SJCRH30 (cell line): ENCODE results near the gene GPSM1. TPM values are rescaled to one million over a fixed set of nuclear protein-coding genes. Genes with fewer than 3 reads are reported as not detected.
"Not testable (repeated sequence)": the region's sequence is repeated elsewhere in the genome, so short reads cannot be mapped to it uniquely, and the experiment has no call there.

Experiments
- DNase-seq, 2 experiments: peaks; one replicate each; pipeline ENCODE4 v3.0.0-alpha.2; 2015 to 2020
- H3K27ac ChIP-seq: fragments of 250-450 bp; sonication (Bioruptor Pico); 2 replicates; pipeline ENCODE4 v1.5.1; 2020; ENCODE audit warnings: mild to moderate bottlenecking, moderate library complexity
- H3K27me3 ChIP-seq: fragments of 250-450 bp; sonication (Bioruptor Pico); 2 replicates; pipeline ENCODE4 v1.5.1; 2020; ENCODE audit warnings: mild to moderate bottlenecking, moderate library complexity
- H3K36me3 ChIP-seq: fragments of 250-450 bp; sonication (Bioruptor Pico); 2 replicates; pipeline ENCODE4 v1.5.1; 2020; ENCODE audit warnings: mild to moderate bottlenecking, moderate library complexity
- H3K4me1 ChIP-seq: fragments of 250-450 bp; sonication (Bioruptor Pico); 2 replicates; pipeline ENCODE4 v1.5.1; 2020; ENCODE audit warnings: mild to moderate bottlenecking, moderate library complexity
- H3K4me3 ChIP-seq: fragments of 250-450 bp; sonication (Bioruptor Pico); 2 replicates; pipeline ENCODE4 v1.5.1; 2020; ENCODE audit warnings: mild to moderate bottlenecking, moderate library complexity
- H3K9me3 ChIP-seq: fragments of 250-450 bp; sonication (Bioruptor Pico); replicated peaks from 2 replicates; pipeline ENCODE4 v1.5.1; 2020; ENCODE audit warnings: mild to moderate bottlenecking, moderate library complexity
- total RNA-seq: library from RNA; depleted of rRNA; stranded (reverse); fragments of >200 nt; shearing (Covaris generic); gene quantifications from 2 replicates; pipeline ENCODE4 v1.2.3, GENCODE V29; 2014

The GPSM1 gene
- total RNA-seq, 1 experiment from 2014 or later, result 57.2 TPM

GRCh38 chr9:136343884-136344269 lies 16.5 kb downstream of the GPSM1 start:
- no peak overlapping the region for H3K27ac ChIP-seq
- H3K9me3 ChIP-seq, result no peaks in the 10 kb centered on the region
- no peak overlapping the region for H3K4me3 ChIP-seq
- no peaks in the 10 kb centered on the region for H3K27me3 ChIP-seq
- H3K36me3 ChIP-seq, result peaks cover 13% of the 10 kb centered on the region
- DNase-seq, result no peak
- peaks cover 38% of the 10 kb centered on the region for H3K4me1 ChIP-seq

- Histone ChIP-seq H3K9me3 (no peaks in the 10 kb centered on the region), H3K27me3 (no peaks in the 10 kb centered on the region), H3K36me3 (peaks cover 7% of the 10 kb centered on the region; the same call in 1 of the 2 replicates), H3K4me3 (no peak overlapping the region), H3K4me1 (peaks cover 42% of the 10 kb centered on the region), H3K27ac (no peak overlapping the region)
- DNase-seq, result no peak
Observed at GRCh38 chr9:136344544-136345280, 17.4 kb downstream of the GPSM1 start.

GRCh38 chr9:136345281-136346156 lies 18.2 kb downstream of the GPSM1 start:
- peak; percentile 78 to 81 for DNase-seq
- H3K9me3 ChIP-seq, result no peaks in the 10 kb centered on the region
- peak overlapping the region; percentile 3 for H3K4me3 ChIP-seq
- H3K27ac ChIP-seq, result peak overlapping the region; percentile 0; the same call in 1 of the 2 replicates
- 0 out of 2 replicates have a peak, but pooled peaks cover 3% of the 10 kb centered on the region for H3K36me3 ChIP-seq
- peaks cover 42% of the 10 kb centered on the region for H3K4me1 ChIP-seq
- no peaks in the 10 kb centered on the region for H3K27me3 ChIP-seq

GRCh38 chr9:136346157-136346481 lies 18.8 kb downstream of the GPSM1 start:
- no peak overlapping the region; the same call in 1 of the 2 replicates for H3K27ac ChIP-seq
- peak overlapping the region; percentile 3 for H3K4me3 ChIP-seq
- peaks cover 43% of the 10 kb centered on the region for H3K4me1 ChIP-seq
- no peaks in the 10 kb centered on the region for H3K36me3 ChIP-seq
- DNase-seq, result no peak
- H3K27me3 ChIP-seq, result no peaks in the 10 kb centered on the region
- H3K9me3 ChIP-seq, result no peaks in the 10 kb centered on the region

- no peaks in the 10 kb centered on the region for H3K36me3 ChIP-seq
- peaks cover 48% of the 10 kb centered on the region for H3K4me1 ChIP-seq
- no peaks in the 10 kb centered on the region for H3K27me3 ChIP-seq
Observed at GRCh38 chr9:136346927-136347465, 19.7 kb downstream of the GPSM1 start.

GRCh38 chr9:136347472-136348256 lies 20.3 kb downstream of the GPSM1 start:
- peaks cover 48% of the 10 kb centered on the region for H3K4me1 ChIP-seq
- H3K9me3 ChIP-seq, result no peaks in the 10 kb centered on the region
- no peak overlapping the region for H3K4me3 ChIP-seq
- no peaks in the 10 kb centered on the region for H3K36me3 ChIP-seq
- H3K27me3 ChIP-seq, result no peaks in the 10 kb centered on the region
- peak; percentile 71 to 78 for DNase-seq
- no peak overlapping the region; the same call in 1 of the 2 replicates for H3K27ac ChIP-seq

More at GRCh38 chr9:136346927-136347465, 19.7 kb downstream of the GPSM1 start:
- no peak for DNase-seq
- H3K9me3 ChIP-seq, result no peaks in the 10 kb centered on the region
- no peak overlapping the region for H3K27ac ChIP-seq
- no peak overlapping the region for H3K4me3 ChIP-seq

GRCh38 chr9:136348691-136349090 lies 21.4 kb downstream of the GPSM1 start:
- Histone ChIP-seq H3K36me3 (no peaks in the 10 kb centered on the region), H3K9me3 (no peaks in the 10 kb centered on the region), H3K27ac (no peak overlapping the region), H3K4me1 (peaks cover 48% of the 10 kb centered on the region), H3K27me3 (no peaks in the 10 kb centered on the region), H3K4me3 (no peak overlapping the region)
- DNase-seq, result peak in 1 of 2 experiments; percentile 51

- Histone ChIP-seq H3K27me3 (no peaks in the 10 kb centered on the region), H3K9me3 (no peaks in the 10 kb centered on the region), H3K4me3 (no peak overlapping the region), H3K27ac (no peak overlapping the region), H3K4me1 (peaks cover 48% of the 10 kb centered on the region), H3K36me3 (no peaks in the 10 kb centered on the region)
- no peak for DNase-seq
Observed at GRCh38 chr9:136349546-136349945, 22.2 kb downstream of the GPSM1 start.

GRCh38 chr9:136351252-136351800 lies 24.0 kb downstream of the GPSM1 start:
- Histone ChIP-seq H3K27ac (no peak overlapping the region), H3K4me1 (peaks cover 33% of the 10 kb centered on the region), H3K9me3 (no peaks in the 10 kb centered on the region), H3K4me3 (no peak overlapping the region), H3K27me3 (no peaks in the 10 kb centered on the region), H3K36me3 (no peaks in the 10 kb centered on the region)
- peak; percentile 78 to 79 for DNase-seq

- not testable (repeated sequence) for H3K9me3 ChIP-seq, DNase-seq, H3K36me3 ChIP-seq, H3K27me3 ChIP-seq, H3K27ac ChIP-seq, H3K4me3 ChIP-seq
- H3K4me1 ChIP-seq, result peaks cover 27% of the 10 kb centered on the region
Observed at GRCh38 chr9:136351868-136352267, 24.5 kb downstream of the GPSM1 start.

GRCh38 chr9:136352682-136353081 lies 25.3 kb downstream of the GPSM1 start:
- peaks cover 19% of the 10 kb centered on the region for H3K4me1 ChIP-seq
- H3K27ac ChIP-seq, result no peak overlapping the region
- H3K36me3 ChIP-seq, result no peaks in the 10 kb centered on the region; the same call in 1 of the 2 replicates
- no peaks in the 10 kb centered on the region for H3K9me3 ChIP-seq
- H3K27me3 ChIP-seq, result no peaks in the 10 kb centered on the region
- no peak for DNase-seq
- H3K4me3 ChIP-seq, result no peak overlapping the region

GRCh38 chr9:136353088-136353487 lies 25.7 kb downstream of the GPSM1 start:
- Histone ChIP-seq H3K4me1 (peaks cover 15% of the 10 kb centered on the region), H3K4me3 (no peak overlapping the region), H3K36me3 (no peaks in the 10 kb centered on the region; the same call in 1 of the 2 replicates), H3K9me3 (no peaks in the 10 kb centered on the region), H3K27ac (no peak overlapping the region), H3K27me3 (no peaks in the 10 kb centered on the region)
- no peak for DNase-seq

GRCh38 chr9:136353757-136354488 lies 26.6 kb downstream of the GPSM1 start:
- H3K36me3 ChIP-seq, result no peaks in the 10 kb centered on the region; the same call in 1 of the 2 replicates
- no peak overlapping the region for H3K4me3 ChIP-seq
- H3K4me1 ChIP-seq, result peaks cover 9% of the 10 kb centered on the region
- DNase-seq, result no peak
- no peaks in the 10 kb centered on the region for H3K27me3 ChIP-seq
- H3K27ac ChIP-seq, result no peak overlapping the region
- H3K9me3 ChIP-seq, result no peaks in the 10 kb centered on the region
